Transverse colon (tissue), 4 donors: ENCODE measurements around the gene ABCA6. TPM values are rescaled to one million over a fixed set of nuclear protein-coding genes. Genes with fewer than 3 reads are reported as not detected.

Experiments used
- DNase-seq: peaks from one replicate; pipeline ENCODE4 v3.0.0-alpha.2; 2019
- H3K27ac ChIP-seq, 4 donors: fragments of 200-600 bp; sonication (generic); 2 replicates each; pipeline ENCODE4 v1.5.1; 2016 to 2018; ENCODE audit warnings: inconsistent platforms in 4 of 4
- H3K27me3 ChIP-seq: fragments of 200-600 bp; sonication (generic); 2 replicates; pipeline ENCODE4 v1.5.1; 2017; ENCODE audit warnings: inconsistent platforms
- H3K36me3 ChIP-seq, 4 donors: fragments of 200-600 bp; sonication (generic); 2 replicates each; pipeline ENCODE4 v1.5.1; 2017 to 2019; ENCODE audit warnings: inconsistent platforms in 4 of 4
- H3K4me1 ChIP-seq, 4 donors: fragments of 200-600 bp; sonication (generic); 2 replicates each; pipeline ENCODE4 v1.5.1; 2017 to 2020; ENCODE audit warnings: inconsistent platforms in 4 of 4
- H3K4me3 ChIP-seq, 4 donors: fragments of 200-600 bp; sonication (generic); 1 replicate in 1 of 4; 2 replicates in 3 of 4; pipeline versions ENCODE4 v1.5.1 to v1.6.1; 2017 to 2019; ENCODE audit warnings: inconsistent platforms in 4 of 4
- H3K9me3 ChIP-seq, 2 donors: fragments of 200-600 bp; sonication (generic); 2 replicates each; pipeline ENCODE4 v1.5.1; 2017 to 2019; ENCODE audit warnings: inconsistent platforms in 2 of 2
- CTCF ChIP-seq, 5 experiments: fragments of 200-600 bp in 3 of 5; fragments of 450-650 bp in 2 of 5; sonication (generic) in 3 of 5; IDR thresholded peaks; 1 replicate in 2 of 5; 2 replicates in 3 of 5; pipeline ENCODE4 v1.5.1; 2016 to 2017; ENCODE audit warnings: antibody characterized with exemption in 5 of 5, inconsistent platforms in 3 of 5, mild to moderate bottlenecking in 2 of 5, moderate library complexity in 1 of 5
- EP300 ChIP-seq: sonication (generic); formaldehyde crosslinking; IDR thresholded peaks from one replicate; pipeline ENCODE4 v1.6.1; 2017; ENCODE audit warnings: antibody characterized with exemption, low read depth
- POLR2A ChIP-seq: fragments of 450-650 bp; IDR thresholded peaks from one replicate; pipeline ENCODE4 v1.6.1; 2016; ENCODE audit warnings: antibody characterized with exemption, mild to moderate bottlenecking, moderate library complexity
- POLR2AphosphoS5 ChIP-seq, 3 donors: sonication (generic); formaldehyde crosslinking; IDR thresholded peaks; one replicate each; pipeline ENCODE4 v1.6.1; 2016; ENCODE audit warnings: antibody characterized with exemption in 3 of 3
- WGBS, 2 donors: methylation state at CpG; one replicate each; pipeline ENCODE4 v1.1.5; 2018; ENCODE audit warnings: low coverage in 1 of 2; 5-methylcytosine and 5-hydroxymethylcytosine counted together
- in situ Hi-C, 4 donors: fragments of 200-750 bp; cut with MboI; loops; one replicate each; pipeline versions ENCODE4 v1.15.0 to v1.15.1; 2017; ENCODE audit warnings: low sequenced_read_pairs in 3 of 4, low pct_ligation_motif_present in 1 of 4, low pct_unique_long_range_greater_than_20kb in 1 of 4
- intact Hi-C: fragments of 100-400 bp; cut with DNase I; formaldehyde crosslinking; loops from one replicate; pipeline ENCODE4 v1.15.1; 2023; ENCODE audit warnings: low total_unique reads
- total RNA-seq, 4 donors: library from RNA; depleted of rRNA; stranded (reverse); fragments of >200 nt; gene quantifications; one replicate each; pipeline ENCODE4 v1.1.0, GENCODE V29; 2016

ABCA6 gene
- total RNA-seq, 4 donors from 2014 or later = 13.5 to 51.6 (median 27.0) TPM

DNA sequence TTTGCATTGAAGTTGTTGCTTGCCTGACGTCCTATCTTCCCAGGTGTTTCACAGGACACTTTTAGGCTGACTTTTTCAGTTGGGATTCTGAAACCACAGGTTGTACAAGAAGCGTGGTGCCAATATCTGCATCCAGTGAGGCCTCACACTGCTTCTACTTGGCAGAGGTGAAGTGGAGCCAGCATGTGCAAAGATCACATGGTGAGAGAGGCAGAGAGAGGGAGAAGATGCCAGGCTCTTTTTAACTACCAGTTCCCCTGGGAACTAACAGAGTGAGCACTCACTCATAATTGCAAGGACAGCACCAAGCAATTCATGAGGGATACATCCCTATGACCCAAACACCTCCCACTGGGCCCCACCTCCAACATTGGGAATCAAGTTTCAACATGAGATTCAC lies 5.8 kb upstream of the ABCA6 start:
- TF ChIP-seq POLR2A (no peak), EP300 (no peak), POLR2AphosphoS5 (IDR thresholded peaks at IDR 0.05) (no peak), CTCF (IDR thresholded peaks at IDR 0.05) (no peak)
- no peak for DNase-seq
- no peak overlapping the region for H3K27ac ChIP-seq
- no peaks in the 10 kb centered on the region for H3K36me3 ChIP-seq
- intact Hi-C loops = no loop called here
- no peak overlapping the region for H3K4me3 ChIP-seq
- in situ Hi-C loops = no loop called here
- peaks cover 0 to 4% (median 0%) of the 10 kb centered on the region in 4 donors for H3K4me1 ChIP-seq
- H3K9me3 ChIP-seq = no peaks in the 10 kb centered on the region
- no peaks in the 10 kb centered on the region for H3K27me3 ChIP-seq
- 78 to 83% methylated on average over 2 of the region's 2 CpGs for WGBS, 2 donors

GRCh38 chr17:69144331-69145255 lies 2.9 kb upstream of the ABCA6 start:
- Histone ChIP-seq H3K4me1 (peaks cover 0 to 4% (median 0%) of the 10 kb centered on the region in 4 donors), H3K27ac (no peak overlapping the region), H3K9me3 (no peaks in the 10 kb centered on the region), H3K36me3 (no peaks in the 10 kb centered on the region), H3K4me3 (no peak overlapping the region), H3K27me3 (no peaks in the 10 kb centered on the region)
- in situ Hi-C loops (no loop called here), intact Hi-C loops (no loop called here)
- TF ChIP-seq POLR2AphosphoS5 (IDR thresholded peaks at IDR 0.05) (no peak), CTCF (IDR thresholded peaks at IDR 0.05) (no peak), EP300 (no peak), POLR2A (no peak)
- 85 to 94% methylated on average over 2 of the region's 2 CpGs for WGBS, 2 donors
- DNase-seq = no peak

DNA sequence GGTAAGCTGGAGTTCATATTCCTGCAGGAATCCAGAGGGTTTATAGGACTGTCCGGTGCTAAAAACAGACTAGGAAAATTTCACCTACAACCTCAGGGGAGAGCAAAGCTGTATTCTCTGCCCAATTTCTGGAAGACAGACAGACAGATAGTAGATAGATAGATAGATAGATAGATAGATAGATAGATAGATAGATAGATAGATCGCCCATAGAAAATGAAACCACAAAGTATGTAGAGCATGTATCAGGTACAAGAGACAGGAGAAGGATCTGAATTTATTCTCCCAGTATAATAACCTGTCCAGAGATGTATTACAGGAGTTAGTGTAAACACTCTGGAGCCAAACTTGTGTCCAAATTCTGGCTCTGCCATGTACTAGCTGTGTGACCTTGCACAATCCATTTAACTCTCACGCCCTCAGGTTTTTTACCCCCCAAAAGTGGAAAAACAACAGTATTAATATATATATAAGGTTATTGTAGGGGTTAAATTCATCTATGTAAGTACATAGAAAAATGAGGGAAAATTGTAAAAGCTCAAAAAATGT lies 2.1 kb upstream of the ABCA6 start:
- no peak overlapping the region for H3K4me3 ChIP-seq
- H3K27me3 ChIP-seq = no peaks in the 10 kb centered on the region
- H3K36me3 ChIP-seq = no peaks in the 10 kb centered on the region
- intact Hi-C loops (no loop called here), in situ Hi-C loops (no loop called here)
- 83 to 92% methylated on average over 3 of the region's 3 CpGs for WGBS, 2 donors
- peaks cover 0 to 4% (median 0%) of the 10 kb centered on the region in 4 donors for H3K4me1 ChIP-seq
- no peak for TF ChIP-seq POLR2AphosphoS5 (IDR thresholded peaks at IDR 0.05)
- TF ChIP-seq POLR2A = no peak
- TF ChIP-seq EP300 = no peak
- no peak for TF ChIP-seq CTCF (IDR thresholded peaks at IDR 0.05)
- H3K9me3 ChIP-seq = no peaks in the 10 kb centered on the region
- H3K27ac ChIP-seq = no peak overlapping the region
- no peak for DNase-seq

- Histone ChIP-seq H3K9me3 (no peaks in the 10 kb centered on the region), H3K27ac (peak overlapping the region in 1 of 4 donors; percentile 38), H3K4me1 (peaks cover 0 to 4% (median 0%) of the 10 kb centered on the region in 4 donors), H3K36me3 (no peaks in the 10 kb centered on the region), H3K27me3 (no peaks in the 10 kb centered on the region), H3K4me3 (no peak overlapping the region)
- TF ChIP-seq CTCF (IDR thresholded peaks at IDR 0.05) = no peak
- no peak for TF ChIP-seq EP300
- no peak for TF ChIP-seq POLR2A
- no peak for TF ChIP-seq POLR2AphosphoS5 (IDR thresholded peaks at IDR 0.05)
- intact Hi-C loops = no loop called here
- WGBS, 2 donors = 58 to 86% methylated on average over 1 of the region's 1 CpG
- DNase-seq = no peak
- in situ Hi-C loops = no loop called here
Measured at GRCh38 chr17:69143151-69143550, 1.5 kb upstream of the ABCA6 start.
